DMS79 treated with DMSO at 0.1 percent for 48 hours (cell line): Measurements from ENCODE around the gene ABI1.
"Not testable (repeated sequence)": the region's sequence is repeated elsewhere in the genome, so short reads cannot be mapped to it uniquely, and the experiment has no call there.

Experiments
- DNase-seq: peaks from one replicate; lab custom pipeline; 2025; lab: John Stamatoyannopoulos, UW

Gene ABI1

DNA sequence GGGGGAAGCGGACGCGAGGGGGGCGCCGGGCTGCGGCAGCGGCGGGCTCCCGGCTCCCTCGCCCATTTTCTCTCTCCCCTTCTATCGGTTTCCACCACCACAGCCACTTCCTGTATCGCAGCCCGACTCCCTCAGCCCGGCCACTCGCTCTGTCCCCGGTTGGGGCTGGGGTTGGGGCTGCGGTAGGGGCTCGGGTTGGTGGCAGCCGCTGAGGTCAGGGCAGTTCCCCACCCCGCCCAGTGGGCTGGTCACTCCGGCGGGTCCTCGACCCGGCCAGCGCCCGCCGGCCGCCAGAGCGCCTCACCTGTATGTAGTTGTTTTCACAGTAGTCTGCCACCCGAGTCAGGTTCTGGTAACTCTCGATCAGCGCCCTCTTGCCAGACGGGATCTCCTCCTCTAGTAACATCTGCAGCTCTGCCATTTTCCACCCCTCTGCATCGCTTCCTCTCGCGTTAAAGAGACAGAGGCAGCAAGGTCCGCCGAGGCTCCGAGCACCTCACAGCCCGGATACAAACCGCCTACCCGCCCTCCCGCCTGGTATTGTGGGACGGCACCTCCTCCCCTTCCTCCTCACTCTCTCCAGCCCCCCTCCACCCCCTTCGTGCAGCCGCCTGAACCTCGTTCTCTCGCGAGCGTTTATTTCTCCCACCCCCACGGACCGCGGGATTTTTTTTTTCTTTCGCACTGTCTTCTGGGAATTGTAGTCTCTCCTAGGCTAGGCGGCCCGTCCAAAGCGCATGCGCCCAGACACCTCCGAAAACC is at the start of gene ABI1:
Gene ABI1, minus strand, starts transcription at position 516 of the 762 bp plus-strand sequence. Its CDS starts 95 bp downstream, at position 421.
- peak; percentile 86 for DNase-seq

DNA sequence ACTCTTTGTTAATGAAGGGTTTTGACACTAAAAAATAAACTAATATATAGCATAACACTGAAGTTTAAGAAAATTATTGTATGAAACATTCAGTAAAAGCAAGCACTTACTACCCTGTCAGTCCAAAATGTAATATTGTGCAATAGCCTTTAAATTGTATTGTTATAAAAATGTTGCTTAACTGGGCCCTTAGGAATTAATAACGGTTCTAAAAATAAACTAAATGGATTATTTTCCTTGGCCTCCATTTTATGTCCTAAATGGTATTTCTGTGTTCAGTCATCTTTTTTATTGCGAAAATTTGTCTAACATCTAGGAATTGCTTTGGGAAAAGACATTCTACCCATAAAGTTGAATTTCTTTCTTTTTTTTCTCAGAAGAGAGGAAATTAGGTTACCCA is 49.0 kb upstream of the ABI1 start:
- no peak for DNase-seq

GRCh38 chr10:26905253-26905781 is 44.6 kb upstream of the ABI1 start:
- DNase-seq, result not testable (repeated sequence)

- DNase-seq, result no peak
Observed at GRCh38 chr10:26903431-26904217, 42.9 kb upstream of the ABI1 start.

DNA sequence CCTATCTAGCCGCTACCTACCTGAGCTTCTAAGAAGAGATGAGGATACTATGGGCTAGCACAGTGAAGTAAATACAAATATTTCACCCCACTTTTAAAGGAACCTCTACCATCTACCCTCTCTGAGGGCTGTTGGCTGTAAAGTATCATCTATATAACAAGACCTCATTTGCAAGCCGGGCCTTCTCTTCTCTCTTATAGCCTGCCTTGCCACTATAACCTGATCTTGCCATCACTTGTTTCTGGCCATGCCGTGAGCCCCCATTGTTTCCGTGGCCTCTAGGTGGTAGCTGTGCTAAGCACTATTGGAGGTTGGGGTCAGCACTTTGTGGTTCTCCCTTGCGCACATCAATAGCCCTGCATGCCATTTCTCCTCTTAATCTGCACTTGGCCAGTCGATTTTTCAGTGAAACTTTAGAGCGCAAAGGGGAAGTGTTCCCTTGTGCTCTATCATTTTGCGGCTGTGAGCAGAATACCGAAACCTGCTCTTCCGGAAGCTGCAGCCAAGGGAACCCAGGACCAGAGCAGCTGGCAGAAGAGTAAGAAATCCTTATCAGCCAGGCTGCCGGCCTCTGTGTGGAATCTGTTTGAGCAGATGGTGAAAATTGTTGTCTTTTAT is 31.7 kb upstream of the ABI1 start:
- not testable (repeated sequence) for DNase-seq

DNA sequence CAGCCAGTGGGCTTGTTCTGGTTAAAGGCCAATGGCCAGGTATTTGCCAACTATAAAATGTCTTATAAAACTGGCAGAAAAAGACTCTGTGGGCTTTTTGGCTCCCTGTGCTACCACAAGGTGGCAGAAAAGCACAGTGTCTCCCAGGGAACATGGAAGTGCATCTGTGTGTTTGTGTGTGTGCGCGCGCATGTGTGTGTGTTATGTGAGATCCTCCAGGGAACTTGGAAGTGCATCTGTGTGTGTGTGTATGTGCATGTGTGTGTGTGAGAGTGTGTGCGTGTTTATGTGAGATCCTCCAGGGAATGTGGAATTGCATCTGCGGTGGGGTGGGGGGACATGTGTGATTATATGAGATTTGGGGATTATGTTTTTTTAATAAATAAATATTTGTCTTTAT is 30.2 kb upstream of the ABI1 start:
- DNase-seq, result no peak

DNA sequence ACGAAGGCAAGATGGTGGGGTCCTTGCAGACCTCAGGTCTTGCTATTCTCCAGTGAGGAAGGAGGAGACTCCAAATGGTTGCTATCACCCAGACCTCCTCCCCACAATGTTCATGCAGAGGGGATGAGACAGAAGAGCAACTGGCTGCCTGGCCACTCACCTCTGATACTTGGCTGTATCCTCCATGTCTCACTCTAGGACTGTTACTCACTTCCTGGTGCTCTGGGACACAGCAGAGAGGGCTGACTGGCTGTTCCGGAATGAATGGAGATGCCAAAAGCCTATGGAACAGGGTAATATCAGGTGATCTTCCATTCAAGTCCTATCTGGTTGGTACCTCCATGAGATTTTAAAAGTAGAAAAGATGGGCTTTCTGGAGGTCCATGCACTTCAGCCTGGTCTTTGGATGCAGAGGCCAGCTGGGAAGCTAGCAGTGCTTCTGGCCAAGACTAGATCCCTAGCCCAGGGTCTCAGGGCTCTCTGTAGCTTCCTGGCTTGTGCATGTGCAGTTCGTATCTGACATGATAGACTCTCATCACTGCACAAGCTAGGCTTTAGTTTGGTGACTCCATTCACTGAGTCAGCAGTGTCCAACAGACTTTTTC is 27.0 kb upstream of the ABI1 start:
- DNase-seq, result no peak

DNA sequence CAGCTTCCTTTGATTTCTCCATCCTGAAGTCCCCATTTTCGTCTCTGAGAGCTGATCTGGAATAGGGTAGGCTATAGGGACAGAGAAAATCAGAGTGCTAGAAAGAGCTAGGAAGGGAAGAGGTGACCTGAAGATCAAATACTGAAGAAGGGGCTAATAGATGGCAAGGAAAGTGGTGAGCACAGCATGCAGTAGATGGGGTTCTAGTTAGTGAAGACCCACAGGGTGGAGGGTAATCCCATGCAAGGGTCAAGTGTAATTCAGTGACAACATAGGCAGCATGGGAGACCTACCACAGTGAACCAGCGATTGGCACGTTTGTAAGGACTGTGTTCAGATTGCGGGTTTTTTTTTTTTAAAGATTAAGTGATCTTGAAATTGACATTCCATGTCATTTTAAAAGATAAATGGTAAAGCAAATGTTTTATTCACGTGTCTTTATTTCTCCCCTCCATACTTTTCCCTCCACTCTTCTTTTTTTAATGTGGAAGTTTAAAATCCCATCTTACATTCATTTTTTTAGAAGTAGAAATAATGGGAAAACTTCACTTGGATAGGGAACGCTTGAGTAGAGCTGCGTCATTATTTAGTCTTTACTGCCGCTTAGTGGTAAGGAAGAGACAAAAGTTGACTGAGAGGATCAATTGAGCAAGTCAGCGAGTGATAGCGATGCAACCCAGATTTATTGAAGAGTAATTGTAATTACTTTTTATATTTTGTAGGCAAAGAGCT is 21.0 kb upstream of the ABI1 start:
- DNase-seq, result peak; percentile 13

DNA sequence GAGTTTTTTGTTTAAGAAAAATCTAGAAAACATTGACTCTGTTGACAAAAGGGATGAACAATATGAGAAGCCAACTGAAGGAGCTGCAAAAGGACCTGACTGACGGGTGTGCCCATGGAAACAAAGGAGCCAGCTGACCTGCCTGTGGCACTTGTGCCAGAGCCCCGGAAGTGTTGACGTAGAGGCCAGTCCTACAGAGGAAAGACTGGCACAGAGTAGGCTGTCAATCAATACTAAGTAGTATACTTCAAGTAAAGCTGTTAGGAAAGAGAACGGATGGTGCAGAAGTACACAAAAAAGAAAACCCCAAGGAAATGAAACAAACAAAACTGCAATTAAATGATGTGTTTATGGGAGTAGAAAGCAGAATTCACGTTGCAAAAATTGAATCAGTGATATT is 19.0 kb upstream of the ABI1 start:
- peak; percentile 26 for DNase-seq

DNA sequence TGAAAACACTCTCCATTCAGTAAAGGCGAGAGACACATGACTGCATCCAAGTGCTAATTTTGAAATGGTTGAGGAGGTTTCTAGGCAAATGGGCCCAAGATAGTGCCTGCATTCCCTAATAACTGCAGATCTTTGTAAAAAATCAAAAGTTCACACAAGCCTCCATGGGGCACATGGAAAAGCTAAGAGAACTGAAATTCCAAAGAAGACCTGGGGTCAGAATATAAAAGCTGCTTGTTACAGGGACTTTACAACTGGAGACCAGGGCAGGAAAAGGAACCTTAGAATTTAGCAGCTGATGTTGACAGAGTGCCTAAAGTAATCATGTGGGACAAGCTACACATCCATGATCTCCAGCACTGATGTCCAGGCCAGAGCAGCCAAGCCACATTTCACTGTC is 10.0 kb upstream of the ABI1 start:
- DNase-seq, result no peak

GRCh38 chr10:26869528-26869927 is 8.8 kb upstream of the ABI1 start:
- no peak for DNase-seq

DNA sequence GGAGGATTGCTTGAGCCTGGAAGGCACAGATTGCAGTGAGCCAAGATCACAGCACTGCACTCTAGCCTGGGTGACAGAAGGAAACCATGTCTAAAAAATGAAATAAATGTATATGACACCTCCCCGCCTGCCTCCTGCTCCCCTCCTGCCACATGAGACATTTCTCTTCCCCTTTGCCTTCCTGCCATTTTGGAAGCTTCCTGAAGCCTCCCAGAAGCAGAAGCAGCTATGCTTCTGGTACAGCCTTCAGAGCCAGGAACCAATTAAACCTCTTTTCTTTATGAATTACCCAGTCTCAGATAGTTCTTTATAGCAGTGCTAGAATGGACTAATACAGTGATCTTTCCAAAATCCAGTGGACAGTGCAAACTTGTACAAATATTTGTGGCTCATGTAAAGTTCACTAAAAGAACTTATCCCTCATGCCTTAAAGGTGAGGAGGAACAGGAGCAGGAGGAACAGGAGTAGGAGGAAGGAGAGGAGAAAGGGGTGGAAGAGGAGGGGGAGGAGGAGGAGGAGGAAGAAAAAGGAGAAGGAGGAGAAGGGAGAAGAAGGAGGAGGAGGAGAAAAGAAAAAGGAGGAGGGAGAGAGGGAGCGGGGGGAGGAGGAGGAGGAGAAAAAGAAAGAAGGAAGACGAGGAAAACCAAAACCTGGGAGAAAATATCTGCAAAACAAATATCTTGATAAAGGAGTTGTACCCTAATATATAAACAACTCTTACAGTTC is 2.8 kb upstream of the ABI1 start:
- DNase-seq, result no peak

DNA sequence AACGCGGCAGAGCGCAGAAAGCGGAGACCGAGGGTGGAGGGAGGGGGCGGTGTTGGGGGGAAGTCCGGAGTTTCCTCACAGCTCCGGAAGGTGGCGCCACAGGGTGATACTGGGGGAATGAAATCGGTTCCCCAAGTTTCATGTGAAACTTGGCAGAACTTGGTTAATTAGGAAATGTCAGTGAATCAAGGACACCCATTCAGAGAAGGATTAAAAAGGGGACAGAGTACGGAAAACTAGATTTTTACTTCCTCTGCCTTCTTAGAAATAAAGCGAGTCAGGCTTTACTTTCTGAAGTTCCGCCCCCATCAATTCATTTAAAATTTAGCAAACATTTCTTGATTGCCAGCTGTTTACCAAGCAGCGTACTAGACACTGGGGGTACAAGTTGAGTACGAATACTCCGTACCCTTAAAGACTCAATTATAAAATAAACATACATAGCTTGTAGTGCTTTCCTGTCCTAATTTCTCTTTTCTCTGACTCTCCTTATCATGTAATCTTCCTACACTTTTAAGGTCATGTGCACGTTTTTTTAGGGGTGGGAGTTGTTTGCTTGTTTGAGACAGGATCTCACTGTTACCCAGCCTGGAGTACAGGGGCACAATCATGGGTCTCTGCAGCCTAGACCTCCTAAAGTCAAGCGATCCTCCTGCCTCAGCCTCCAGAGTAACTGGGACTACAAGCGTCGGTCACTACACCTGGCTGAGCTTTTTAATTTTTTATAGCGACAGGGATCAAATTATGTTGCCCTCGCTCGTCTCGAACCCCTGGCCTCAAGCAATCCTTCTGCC is 644 bp upstream of the ABI1 start:
- no peak for DNase-seq

GRCh38 chr10:26860102-26860442 is 686 bp downstream of the ABI1 start:
- DNase-seq, result peak; percentile 3

GRCh38 chr10:26859241-26860101 is 1.3 kb downstream of the ABI1 start:
- no peak for DNase-seq

GRCh38 chr10:26858707-26859034 is 2.1 kb downstream of the ABI1 start:
- no peak for DNase-seq

DNA sequence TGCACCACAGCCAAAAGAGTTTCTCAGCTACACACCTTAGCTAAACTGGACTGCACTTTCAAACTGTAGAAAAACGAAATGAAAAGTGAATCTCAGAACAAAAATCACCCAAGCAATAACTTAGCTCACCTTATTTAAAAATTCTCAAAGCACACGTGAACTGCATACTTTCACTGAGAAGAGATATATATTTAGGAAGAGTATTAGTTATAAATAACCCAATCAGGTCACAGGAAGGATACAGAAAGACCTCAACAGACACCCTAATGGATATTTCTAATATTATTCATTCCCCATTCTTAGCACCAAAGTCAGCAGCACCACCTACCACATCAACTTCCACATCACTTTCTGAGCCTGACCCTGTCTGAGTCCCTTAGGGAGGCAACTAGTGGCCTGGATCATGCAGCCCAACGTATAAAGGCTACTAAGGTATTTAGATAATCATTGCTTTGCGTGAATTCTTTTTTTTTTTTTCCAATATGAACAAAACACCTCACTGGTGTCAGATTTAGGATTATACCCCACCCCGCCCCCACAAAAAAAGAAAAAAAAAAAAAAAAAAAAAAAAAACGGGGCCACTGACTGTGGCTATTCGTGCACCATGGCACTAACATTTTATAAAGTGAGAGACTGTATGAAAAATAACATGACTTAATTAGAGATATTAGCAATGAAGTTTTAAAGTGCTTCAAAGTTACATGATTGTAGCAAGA is 2.6 kb downstream of the ABI1 start:
- DNase-seq, result no peak

GRCh38 chr10:26857553-26857952 is 3.2 kb downstream of the ABI1 start:
- not testable (repeated sequence) for DNase-seq

DNA sequence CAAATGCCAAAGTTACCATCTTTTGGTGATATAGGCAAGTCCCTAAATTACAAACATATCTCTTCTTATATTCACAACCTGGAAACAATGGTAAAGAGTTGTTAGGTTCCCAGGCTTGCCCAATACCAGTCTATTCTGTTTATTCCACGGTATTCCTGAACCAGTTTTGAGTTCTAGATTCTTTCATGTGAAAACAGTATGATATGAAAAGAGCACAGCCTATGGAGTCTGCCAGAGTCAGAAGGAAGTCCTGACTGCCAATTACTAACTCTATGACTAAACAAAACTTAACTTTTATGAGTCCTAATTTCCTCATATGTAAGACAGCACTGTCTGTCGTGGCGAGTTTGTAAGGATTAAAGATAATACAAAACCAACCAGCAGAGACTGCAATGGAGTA is 5.6 kb downstream of the ABI1 start:
- DNase-seq, result no peak
